Stimulated activated CD4-positive, alpha-beta T cell treated with anti-CD3 and anti-CD28 coated beads, Interleukin-15, amount 100 ng/mL, for 24 hours (primary cell): ENCODE data around the gene OSBPL8.

Experiments
- DNase-seq: peaks from one replicate; pipeline ENCODE4 v3.0.0-alpha.2; 2020

OSBPL8 gene

GRCh38 chr12:76555797-76556196, 3.8 kb downstream of the OSBPL8 start:
- DNase-seq: no peak

DNA sequence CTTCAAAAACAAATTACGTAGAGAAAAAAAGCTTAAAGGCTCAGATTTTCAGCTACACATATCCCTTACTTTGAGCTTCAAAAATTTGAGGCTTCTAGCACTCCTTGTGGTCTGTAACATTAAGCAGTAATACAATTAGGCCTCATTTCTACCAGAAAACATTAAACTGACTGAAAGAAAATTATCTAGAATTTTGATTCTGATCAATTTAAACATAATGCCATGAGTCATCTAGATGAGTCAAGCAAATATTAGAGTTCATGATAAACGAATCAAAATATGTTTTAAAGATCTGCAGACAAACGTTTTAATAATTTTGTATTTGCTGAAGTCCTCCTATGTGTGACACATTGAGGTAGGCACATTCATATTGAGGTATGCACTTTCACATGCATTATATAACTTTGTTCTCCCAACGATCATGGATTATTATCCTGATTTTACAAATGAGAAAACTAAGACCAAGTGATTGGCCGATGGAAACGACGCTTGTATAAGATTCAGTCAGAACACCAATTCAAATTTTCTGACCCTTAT, 4.3 kb downstream of the OSBPL8 start:
- no peak for DNase-seq

DNA sequence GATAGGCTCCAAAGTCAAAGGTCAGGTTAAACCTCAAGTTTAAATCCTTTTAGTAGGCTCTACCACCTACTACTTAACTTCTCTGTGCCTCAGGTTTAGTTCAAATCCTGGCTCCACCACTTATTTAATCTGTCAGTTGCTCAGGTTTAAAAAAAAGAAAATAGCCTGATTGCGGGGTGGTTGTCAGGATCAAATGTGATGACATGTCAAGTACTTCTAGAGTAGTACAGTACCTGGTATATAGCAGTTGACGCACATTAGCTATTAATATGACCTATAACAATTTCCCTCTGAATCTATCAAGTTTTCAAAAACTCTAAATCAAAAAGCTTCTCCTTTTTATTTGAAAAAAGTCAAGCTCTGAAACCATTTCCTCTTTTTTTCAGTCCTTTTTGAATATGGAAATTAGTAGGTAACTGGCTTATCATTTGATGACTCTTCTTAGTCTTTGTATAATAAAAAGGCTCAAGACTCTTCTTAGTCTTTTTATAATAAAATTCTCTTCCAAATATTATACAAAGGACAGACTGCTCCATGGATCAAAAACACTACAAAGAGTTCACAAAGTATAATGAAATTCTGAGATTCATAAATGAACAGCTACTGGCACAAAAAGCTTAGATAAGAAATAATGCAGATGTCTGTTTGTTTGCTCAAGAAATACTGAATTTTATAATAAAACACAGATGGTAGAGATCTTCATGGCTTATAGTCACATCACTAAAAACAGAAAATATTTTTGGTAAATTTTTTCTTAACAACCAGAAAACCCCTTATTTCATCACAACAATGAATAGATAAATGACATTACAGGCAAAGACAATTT, 5.0 kb downstream of the OSBPL8 start:
- DNase-seq: no peak

DNA sequence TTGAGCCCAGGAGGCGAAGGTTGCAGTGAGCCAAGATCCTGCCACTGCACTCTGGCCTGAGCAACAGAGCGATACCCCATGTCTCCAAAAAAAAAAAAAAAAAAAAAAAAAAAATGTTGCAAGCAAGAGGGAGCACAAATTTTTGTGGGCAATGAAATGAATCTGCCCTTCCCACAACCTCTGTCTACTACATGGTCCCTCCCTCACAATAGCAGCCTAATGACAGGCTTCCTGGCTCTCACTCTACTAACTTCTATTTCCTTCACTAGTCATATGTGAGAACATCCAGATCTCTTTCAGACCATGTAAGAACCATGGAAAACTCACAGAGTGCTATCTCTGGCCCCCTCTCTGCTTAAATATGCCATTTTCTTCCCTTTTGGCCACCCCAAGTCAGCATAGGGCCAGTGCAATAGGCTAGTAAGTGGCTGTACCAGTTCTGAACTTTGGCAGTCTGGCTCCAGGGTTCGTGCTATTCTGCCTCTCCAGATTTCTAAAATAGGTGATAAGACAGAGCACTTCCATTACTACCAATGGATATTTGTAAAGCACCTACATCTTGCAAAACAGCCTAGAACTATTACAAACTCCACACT, 7.1 kb downstream of the OSBPL8 start:
- DNase-seq: no peak

DNA sequence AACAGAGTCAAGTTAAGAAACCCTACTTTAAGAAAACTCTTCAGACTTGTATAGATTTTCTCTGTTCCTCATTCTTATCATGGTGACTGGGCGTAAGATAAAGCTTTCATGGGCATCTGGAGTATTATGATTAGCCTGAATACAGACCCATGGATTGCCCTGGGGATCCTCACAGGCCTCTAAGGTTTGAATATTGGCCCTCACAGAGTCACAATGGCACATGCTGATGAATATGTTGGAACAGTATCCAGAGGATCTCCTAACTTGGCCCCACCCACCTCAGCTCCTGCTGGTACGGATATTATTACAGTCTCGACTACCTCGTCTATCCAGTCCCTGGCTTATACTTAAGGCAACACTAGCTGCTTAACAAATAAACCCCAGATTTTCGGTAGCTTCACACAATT, 8.1 kb downstream of the OSBPL8 start:
- DNase-seq: no peak

- DNase-seq: no peak
Measured at GRCh38 chr12:76549131-76549530, 10.4 kb downstream of the OSBPL8 start.

GRCh38 chr12:76548222-76548837, 11.2 kb downstream of the OSBPL8 start:
- no peak for DNase-seq

DNA sequence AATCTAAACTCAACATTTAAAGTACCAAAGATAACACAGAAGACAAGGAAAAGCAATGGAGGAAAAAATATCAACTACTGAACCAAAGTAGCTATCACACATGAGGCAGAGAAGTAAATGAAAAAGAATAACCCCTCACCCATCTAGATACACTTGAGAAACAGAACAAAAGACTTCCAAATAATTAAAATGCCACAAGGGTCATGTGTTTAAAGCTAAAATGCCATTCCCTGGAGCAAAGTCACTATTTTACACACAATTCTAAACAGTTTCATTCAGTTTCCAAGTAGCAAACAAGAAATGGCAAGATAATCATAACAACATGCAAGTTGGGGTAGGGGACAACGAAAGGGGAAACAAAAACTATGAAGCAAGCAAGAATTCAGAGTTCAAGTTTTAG, 12.0 kb downstream of the OSBPL8 start:
- DNase-seq: no peak

DNA sequence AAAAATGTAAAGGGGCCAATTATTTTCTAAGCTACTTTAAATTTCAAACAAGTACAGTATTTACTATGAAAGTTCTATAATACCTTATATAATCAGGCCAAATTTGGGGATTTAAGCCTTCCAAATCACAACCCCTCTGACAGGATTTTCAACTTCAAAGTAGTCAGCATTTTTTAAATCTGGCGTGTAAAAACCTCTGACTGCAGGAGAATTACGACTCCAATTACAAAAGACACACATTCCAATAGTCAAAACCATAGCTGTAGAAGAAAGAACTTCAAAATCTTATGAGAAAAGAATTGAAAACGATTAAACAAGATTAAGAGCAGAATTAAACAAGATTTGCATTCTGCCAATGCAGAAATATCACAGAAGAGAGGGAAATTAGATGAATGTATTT, 12.7 kb downstream of the OSBPL8 start:
- DNase-seq: no peak

GRCh38 chr12:76545486-76545885, 14.1 kb downstream of the OSBPL8 start:
- DNase-seq: no peak

DNA sequence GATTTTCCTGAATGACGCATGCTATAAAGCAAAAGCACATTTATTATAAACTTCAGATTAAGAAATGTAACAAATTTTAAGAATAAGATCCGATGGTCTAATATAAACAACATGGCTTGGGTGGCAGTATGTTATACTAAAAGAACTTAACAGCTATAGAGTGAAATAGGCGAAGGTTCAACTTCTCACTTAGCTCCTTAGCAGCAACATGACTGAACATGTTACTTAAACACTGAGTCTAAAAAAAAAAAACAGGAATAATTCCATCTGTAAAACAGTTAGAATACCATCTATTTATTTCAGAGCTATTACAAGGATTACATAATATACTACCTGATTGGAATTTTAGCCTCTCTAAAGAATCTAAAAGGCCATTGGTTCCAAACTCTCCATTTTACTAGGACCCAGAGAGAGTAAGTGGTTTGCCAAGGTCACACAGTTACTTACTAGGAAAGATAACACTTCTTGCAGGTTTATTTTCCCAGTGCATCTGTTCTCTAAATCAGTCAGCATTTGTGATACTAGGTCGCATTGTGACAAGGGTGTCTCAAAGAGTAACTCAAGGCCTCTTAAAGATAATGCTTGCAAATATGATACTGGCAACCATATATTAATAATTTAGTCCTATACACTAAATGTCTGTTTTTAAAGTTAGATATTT, 14.8 kb downstream of the OSBPL8 start:
- no peak for DNase-seq

DNA sequence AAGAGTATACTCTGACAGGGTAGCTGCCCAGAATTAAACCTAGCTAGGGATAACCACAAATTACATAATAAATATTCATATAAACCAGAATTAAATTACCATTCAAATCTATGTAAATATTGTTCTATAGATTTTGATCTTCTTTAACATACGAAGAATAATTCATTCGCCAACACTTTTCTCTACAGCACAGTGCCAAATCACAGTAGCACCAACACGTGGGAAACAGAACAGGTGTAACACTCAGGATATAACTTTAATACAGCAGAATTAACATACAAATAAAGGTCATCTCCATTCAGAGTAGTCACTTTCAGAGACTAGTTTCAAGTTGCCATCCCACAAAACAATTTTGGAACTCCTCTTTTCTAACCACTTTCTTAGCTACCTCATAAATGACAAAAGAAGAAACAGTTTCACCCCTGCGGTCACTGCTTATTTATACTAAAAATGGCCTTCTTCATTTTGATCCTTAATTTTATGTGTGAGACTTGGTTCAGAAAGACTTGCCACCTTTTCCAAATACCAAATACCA, 15.7 kb downstream of the OSBPL8 start:
- DNase-seq: no peak

- DNase-seq: no peak
Measured at GRCh38 chr12:76542908-76543307, 16.7 kb downstream of the OSBPL8 start.

DNA sequence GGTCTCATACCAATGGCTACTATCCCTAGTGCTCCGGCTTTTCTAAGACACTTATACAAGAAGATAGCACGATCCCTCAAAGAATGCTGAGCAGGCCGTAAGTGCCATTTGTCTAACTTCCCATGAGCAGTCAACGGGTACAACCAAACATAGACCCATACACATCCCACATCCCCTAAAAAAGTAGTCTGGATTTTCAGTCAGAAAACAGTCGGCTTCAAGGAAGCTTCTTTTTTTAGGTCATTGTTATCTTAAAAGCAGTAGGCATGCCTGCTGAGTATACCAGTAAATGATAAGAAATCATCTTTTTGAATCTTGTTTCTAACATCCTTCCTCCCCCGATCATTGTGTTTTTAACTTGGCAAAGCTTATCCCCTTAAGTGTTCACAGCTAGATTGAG, 19.8 kb downstream of the OSBPL8 start:
- DNase-seq: no peak

GRCh38 chr12:76537923-76538322, 21.6 kb downstream of the OSBPL8 start:
- DNase-seq: no peak

- DNase-seq: no peak
Measured at GRCh38 chr12:76536546-76536945, 23.0 kb downstream of the OSBPL8 start.

GRCh38 chr12:76535170-76535569, 24.4 kb downstream of the OSBPL8 start:
- no peak for DNase-seq

DNA sequence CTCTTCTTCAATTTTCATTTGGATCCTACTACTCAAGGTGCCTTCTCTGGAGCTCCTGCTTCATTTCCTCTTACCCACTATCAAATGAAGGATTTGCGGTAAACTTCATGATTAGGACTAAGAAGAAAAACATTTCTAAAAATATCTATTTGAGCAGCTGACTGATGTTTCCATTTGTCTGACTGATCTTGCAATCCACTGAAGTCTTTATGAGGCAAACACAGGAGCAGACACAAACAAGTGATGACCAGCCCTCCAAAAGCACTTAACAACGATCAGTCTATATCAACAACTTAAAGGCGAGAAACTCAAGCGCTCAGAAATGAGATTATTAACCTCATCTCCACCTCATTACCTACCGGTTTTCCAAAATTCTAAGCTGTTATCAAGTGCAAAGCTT, 26.2 kb downstream of the OSBPL8 start:
- no peak for DNase-seq

GRCh38 chr12:76532520-76532919, 27.1 kb downstream of the OSBPL8 start:
- no peak for DNase-seq

DNA sequence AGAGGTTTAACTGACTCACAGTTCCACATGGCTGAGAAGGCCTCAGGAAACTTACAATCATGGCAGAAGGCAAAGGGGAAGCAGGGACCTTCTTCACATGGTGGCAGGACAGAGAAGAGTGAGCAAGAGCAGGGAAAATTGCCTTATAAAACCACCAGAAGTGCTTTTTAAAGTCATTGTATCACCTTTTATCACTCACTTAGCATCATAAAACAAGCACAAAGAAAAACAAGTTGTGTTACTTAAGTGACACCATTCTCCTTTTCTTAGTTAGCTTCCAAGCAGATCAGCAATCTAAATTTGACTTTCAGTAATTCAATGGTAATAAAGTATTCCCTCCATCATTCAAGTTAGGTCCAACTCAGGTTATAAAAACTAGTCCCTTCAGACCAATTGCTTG, 28.5 kb downstream of the OSBPL8 start:
- no peak for DNase-seq

DNA sequence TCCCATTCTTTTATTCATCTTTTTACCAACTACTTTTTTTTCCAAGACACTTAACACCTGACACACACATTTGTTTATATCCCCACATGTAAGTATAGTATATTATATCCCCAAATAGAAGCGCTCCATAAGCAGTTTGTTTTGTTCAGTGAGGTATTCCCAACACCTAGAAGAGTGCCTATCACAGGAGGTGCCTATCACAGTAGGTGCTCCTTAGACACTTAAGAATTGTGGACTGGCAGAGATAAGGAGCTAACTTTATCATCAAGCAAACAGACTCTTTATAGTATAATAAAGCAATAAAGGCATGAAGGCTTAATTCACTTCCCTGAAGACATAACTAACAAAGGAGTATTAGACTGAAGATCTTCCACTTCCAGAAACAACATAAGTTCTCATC, 29.1 kb downstream of the OSBPL8 start:
- DNase-seq: no peak

- no peak for DNase-seq
Measured at GRCh38 chr12:76529226-76529918, 30.2 kb downstream of the OSBPL8 start.

DNA sequence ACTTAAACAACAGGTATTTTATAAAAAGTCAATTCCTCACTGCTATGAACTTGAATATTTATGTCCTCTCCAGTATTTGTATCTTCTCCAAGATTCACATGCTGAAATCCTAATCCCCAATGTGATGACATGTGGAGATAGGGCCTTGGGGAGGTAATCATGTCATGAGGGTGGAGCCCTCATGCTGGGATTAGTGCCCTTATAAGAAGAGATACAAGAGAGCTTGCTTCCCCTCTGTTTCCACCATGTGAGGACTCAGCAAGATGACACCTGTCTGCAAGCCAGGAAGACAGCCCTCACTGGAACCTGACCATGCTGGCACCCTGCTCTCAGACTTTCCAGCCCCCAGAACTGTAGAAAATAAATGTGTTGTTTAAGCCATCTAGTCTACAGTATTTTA, 36.2 kb downstream of the OSBPL8 start:
- no peak for DNase-seq
